ENCODE results near the gene MASP2. TPM values are rescaled to one million over a fixed set of nuclear protein-coding genes. Genes with fewer than 3 reads are reported as not detected.
"Not testable (repeated sequence)": the region's sequence is repeated elsewhere in the genome, so short reads cannot be mapped to it uniquely, and the experiment has no call there.

MASP2 gene
- not detected in 2 replicates for total RNA-seq (2014; rRNA removed; shearing (Covaris generic))

DNA sequence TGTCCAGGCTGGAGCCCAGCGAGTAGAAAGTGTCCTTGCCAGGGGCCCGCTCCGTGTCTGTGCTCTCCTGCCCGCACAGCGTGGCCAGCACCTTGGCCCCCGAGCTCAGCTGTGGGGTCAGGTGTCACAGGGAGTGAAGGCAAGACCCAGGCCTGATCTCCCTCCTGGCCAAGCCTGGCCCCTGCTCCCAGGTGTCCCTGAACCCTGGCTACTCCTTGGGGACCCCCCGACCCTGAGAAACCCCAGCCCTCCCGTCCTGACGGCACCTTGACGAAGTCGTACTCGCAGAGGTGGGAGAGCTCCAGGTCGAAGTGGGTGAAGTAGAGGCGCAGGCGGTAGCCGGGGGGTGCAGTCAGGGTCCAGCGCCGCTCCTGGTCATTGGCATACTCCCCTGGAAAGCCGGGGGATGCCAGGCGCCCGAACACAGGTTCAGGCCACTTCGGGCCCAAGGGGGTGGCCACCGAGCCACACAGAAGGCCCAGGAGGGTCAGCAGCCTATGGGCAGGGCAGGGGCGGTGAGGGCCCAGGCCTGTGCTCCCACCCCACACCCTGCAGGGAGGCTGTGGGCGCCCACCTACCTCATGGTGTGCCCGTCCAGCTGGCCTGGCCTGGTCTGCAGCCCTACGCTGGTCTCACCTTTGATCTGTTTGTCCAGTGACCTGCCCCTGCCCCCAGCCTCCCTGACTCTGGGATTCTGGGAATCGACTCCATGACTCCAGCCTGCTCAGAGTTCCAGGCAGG lies at the start of gene MASP2:
TSS of gene MASP2 (minus strand) at position 615 of the 741 bp plus-strand sequence. CDS start at position 583, 32 bp downstream.
- H3K36me3 ChIP-seq: no peaks in the 10 kb centered on the region
- H3K27ac ChIP-seq: no peak within 1 kb of the TSS
- H3K4me3 ChIP-seq: no peak within 1 kb of the TSS
- H3K9me3 ChIP-seq (replicated peaks): no peaks in the 10 kb centered on the region
- no peak for DNase-seq (ENCODE audit: low read depth in 1 of 2, low spot score in 2 of 2)
- H3K4me1 ChIP-seq (replicated peaks): no peaks in the 10 kb centered on the region
- no peaks in the 10 kb centered on the region for H3K27me3 ChIP-seq (replicated peaks)

DNA sequence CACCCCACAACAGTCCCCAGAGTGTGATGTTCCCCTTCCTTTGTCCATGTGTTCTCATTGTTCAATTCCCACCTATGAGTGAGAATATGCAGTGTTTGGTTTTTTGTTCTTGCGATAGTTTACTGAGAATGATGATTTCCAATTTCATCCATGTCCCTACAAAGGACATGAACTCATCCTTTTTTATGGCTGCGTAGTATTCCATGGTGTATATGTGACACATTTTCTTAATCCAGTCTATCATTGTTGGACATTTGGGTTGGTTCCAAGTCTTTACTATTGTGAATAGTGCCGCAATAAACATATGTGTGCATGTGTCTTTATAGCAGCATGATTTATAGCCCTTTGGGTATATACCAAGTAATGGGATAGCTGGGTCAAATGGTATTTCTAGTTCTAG lies 36.7 kb upstream of the MASP2 start:
- H3K36me3 ChIP-seq: peaks cover 93% of the 10 kb centered on the region
- not testable (repeated sequence) for H3K27ac ChIP-seq

DNA sequence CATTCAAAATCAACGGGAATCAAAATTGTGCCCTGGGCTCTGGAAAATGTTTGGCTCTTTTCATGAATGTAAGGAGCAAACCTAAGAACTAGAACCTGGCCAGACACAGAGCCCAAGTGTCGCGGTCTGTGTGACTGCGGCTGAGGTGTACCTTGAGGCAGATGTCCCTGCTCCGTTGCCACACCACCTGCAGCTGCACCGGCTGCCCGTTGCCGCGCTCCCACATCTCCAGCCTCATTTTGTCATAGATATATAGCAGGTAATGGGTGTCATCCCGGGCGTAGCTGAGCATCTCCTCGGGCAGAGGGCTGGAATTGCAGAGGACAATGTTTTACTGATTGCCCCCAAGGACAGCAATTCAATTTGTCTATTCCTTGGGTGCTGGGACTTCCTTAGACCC lies 33.9 kb upstream of the MASP2 start:
- Histone ChIP-seq H3K27me3 (replicated peaks) (no peaks in the 10 kb centered on the region), H3K4me3 (no peak overlapping the region), H3K9me3 (replicated peaks) (no peaks in the 10 kb centered on the region), H3K27ac (no peak overlapping the region), H3K36me3 (peaks cover 92% of the 10 kb centered on the region), H3K4me1 (replicated peaks) (no peaks in the 10 kb centered on the region)
- DNase-seq (ENCODE audit: low read depth in 1 of 2, low spot score in 2 of 2): no peak

More for the DNA sequence above, 36.7 kb upstream of the MASP2 start:
- H3K4me1 ChIP-seq (replicated peaks); H3K27me3 ChIP-seq (replicated peaks); DNase-seq (ENCODE audit: low read depth in 1 of 2, low spot score in 2 of 2); H3K9me3 ChIP-seq (replicated peaks); H3K4me3 ChIP-seq: not testable (repeated sequence)

DNA sequence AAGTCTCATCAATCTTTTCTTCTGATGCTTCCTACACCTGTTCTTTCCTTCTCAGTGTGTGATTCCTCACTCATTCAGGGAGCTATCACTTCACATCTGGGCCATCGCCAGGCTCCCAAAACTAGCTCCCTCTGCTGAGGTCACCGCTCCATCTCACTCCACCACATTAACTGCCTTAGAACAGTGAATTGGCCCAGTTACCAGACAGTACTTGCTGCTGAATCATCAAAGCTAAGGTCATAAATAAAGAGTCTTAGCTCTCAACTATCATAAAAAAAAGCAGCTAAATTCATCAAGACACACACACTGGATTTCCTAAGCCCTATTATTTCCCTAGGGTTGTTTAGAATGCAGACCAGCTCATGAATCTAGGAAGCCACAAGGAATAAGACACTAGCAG lies 31.6 kb upstream of the MASP2 start:
- Histone ChIP-seq H3K36me3 (peaks cover 90% of the 10 kb centered on the region), H3K27ac (no peak overlapping the region), H3K27me3 (replicated peaks) (no peaks in the 10 kb centered on the region), H3K4me1 (replicated peaks) (no peaks in the 10 kb centered on the region), H3K4me3 (no peak overlapping the region), H3K9me3 (replicated peaks) (no peaks in the 10 kb centered on the region)
- no peak for DNase-seq (ENCODE audit: low read depth in 1 of 2, low spot score in 2 of 2)

DNA sequence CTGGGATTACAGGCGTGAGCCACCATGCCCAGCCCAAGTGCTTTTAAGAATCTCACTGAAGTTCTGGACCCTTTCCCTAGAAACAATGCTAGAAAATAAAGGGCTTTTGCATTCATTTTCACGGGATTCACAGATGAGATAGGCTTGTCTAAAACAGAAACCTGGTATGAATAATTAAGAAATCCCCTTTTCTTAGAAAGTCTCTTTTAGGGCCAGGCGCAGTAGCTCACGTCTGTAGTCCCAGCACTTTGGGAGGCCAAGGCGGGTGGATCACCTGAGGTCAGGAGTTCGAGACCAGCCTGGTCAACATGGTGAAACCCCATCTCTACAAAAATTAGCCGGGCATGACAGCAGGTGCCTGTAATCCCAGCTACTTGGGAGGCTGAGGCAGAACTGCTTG lies 26.4 kb upstream of the MASP2 start:
- not testable (repeated sequence) for H3K27ac ChIP-seq; DNase-seq (ENCODE audit: low read depth in 1 of 2, low spot score in 2 of 2); H3K4me3 ChIP-seq; H3K27me3 ChIP-seq (replicated peaks); H3K9me3 ChIP-seq (replicated peaks); H3K4me1 ChIP-seq (replicated peaks)
- H3K36me3 ChIP-seq: peaks cover 91% of the 10 kb centered on the region

DNA sequence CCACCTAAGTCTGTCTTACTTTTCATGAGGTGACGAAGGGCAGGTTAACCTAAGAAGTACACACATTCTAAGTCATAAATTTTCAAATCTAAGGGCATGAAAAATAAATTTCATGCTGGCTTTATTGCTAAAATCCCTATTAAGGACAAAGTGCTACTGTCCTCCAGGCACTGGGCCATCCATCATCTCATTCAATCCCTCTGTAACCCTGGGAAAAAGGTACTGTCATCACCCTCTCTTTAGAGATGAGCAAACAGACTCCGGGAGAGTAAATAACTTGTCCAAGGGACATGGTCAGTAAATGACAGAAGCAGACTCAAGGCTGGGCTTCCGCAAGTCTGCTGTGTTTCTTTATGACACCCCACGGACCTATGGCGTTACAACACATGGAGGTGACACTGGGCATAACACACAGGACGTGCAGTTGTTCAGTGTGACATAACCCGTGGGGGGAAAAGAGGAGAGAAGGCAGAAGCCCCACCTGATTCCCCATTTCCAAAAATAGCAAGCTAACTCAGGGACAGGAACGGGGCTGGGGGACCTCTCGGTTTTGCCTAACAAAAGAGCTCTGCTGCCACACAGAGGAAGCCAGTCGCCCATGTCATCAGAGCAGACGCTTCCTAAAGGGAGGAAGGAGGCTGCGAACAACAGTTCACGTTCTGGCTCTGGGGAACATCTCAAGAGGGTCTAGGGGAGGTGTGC lies 25.3 kb upstream of the MASP2 start:
- no peak overlapping the region for H3K27ac ChIP-seq
- H3K4me1 ChIP-seq (replicated peaks): no peaks in the 10 kb centered on the region
- DNase-seq (ENCODE audit: low read depth in 1 of 2, low spot score in 2 of 2): no peak
- H3K4me3 ChIP-seq: no peak overlapping the region
- no peaks in the 10 kb centered on the region for H3K27me3 ChIP-seq (replicated peaks)
- peaks cover 93% of the 10 kb centered on the region for H3K36me3 ChIP-seq
- no peaks in the 10 kb centered on the region for H3K9me3 ChIP-seq (replicated peaks)

DNA sequence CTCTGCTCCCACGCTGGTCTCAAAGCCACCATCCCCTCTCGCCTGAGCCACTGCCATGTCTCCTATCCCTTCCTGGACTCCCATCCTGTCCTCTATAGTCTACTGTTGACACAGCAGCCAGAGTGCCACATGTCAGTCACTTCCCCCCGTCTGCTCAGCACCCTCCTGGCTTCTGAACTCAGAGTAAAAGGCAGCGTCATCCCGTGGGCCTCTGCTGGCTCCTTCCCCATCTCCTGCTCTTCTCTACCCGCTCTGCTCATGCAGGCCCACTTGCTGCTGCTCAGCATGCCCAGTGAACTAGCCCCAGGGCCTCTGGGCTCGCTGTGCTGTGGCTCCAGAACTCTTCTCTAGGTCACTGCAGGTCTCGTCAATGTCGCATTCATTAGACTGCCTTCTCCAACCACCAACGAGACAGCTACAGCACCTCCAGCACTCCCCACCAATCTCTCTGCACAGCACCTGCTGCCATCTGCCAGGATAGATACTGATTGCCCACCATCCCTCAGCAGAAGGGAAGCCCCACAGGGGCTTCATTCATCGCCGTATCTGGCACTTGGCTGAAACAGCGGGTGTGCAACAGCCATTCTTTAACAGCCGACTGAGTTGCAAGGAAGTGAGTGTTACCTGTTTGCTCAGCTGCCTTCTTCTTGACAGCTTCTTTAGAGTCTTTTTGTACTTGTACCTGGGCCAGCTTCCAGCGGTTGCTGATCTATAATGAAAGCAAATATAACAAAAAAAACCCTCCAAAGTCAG lies 24.6 kb upstream of the MASP2 start:
- Histone ChIP-seq H3K9me3 (replicated peaks) (no peaks in the 10 kb centered on the region), H3K4me1 (replicated peaks) (no peaks in the 10 kb centered on the region), H3K27ac (no peak overlapping the region), H3K27me3 (replicated peaks) (no peaks in the 10 kb centered on the region), H3K36me3 (peaks cover 91% of the 10 kb centered on the region), H3K4me3 (no peak overlapping the region)
- DNase-seq (ENCODE audit: low read depth in 1 of 2, low spot score in 2 of 2): no peak

DNA sequence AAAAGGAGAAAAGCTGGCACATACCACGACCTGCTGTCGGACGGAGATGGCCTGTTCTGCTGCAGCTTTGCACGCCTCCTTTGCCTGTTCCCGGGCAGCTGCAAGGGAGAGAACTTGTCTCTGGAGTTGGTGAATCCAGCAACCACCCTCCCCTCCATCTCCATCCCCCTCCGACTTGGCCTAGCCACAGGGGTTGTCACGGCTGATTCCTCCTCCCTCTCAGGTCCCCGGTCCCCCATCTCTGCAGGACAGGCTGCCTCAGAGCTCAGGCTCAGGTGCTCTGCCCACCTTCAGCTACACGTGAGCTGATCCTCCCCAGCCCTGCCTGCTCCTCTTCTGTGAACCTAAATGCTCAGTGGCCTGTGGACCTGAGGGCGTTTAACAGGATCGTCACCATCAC lies 23.8 kb upstream of the MASP2 start:
- Histone ChIP-seq H3K4me3 (no peak overlapping the region), H3K9me3 (replicated peaks) (no peaks in the 10 kb centered on the region), H3K27me3 (replicated peaks) (no peaks in the 10 kb centered on the region), H3K4me1 (replicated peaks) (no peaks in the 10 kb centered on the region), H3K27ac (no peak overlapping the region), H3K36me3 (peaks cover 91% of the 10 kb centered on the region)
- no peak for DNase-seq (ENCODE audit: low read depth in 1 of 2, low spot score in 2 of 2)

DNA sequence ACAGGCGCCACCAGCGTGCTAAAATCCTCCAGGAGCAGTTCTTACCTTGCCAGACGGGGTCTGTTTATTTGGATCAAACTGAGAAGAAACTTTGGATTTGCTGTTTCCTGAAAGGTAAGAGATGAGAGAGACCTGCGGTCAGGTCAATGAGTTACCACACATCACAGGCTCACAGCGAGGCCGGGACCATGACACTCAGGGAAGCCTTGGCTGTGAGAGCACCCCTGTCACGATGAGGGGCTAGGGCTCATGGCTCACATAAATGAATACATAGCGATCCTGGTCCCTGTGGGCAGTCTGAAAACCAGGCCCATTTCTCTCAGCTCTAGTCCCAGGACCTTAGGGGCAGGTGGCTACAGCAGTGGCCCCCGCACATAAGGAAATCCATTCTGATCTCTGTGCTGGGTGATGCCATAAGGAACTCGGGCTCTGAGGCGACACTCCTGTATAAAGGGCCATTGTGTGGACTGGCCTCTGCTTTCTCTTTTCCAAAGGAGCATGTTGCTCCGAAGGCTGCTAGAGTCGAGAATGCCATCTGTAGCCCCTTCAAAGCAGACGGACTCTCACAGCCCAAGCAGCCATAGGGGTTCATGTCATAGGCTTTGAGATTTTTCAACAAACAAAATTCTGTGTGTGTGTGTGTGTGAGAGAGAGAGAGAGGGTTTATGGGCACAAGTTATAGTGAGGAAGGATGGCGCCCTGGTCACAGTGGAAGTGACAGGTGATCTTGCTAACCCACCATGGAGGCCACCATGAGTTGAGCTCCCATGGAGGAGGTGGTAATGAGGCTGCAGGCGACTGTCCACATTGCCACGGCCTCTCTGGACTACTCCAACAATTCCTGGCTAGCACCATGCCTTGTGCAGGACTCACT lies 21.8 kb upstream of the MASP2 start:
- Histone ChIP-seq H3K27ac (no peak overlapping the region), H3K36me3 (peaks cover 92% of the 10 kb centered on the region), H3K4me1 (replicated peaks) (no peaks in the 10 kb centered on the region), H3K4me3 (no peak overlapping the region), H3K27me3 (replicated peaks) (no peaks in the 10 kb centered on the region), H3K9me3 (replicated peaks) (no peaks in the 10 kb centered on the region)
- DNase-seq (ENCODE audit: low read depth in 1 of 2, low spot score in 2 of 2): no peak

DNA sequence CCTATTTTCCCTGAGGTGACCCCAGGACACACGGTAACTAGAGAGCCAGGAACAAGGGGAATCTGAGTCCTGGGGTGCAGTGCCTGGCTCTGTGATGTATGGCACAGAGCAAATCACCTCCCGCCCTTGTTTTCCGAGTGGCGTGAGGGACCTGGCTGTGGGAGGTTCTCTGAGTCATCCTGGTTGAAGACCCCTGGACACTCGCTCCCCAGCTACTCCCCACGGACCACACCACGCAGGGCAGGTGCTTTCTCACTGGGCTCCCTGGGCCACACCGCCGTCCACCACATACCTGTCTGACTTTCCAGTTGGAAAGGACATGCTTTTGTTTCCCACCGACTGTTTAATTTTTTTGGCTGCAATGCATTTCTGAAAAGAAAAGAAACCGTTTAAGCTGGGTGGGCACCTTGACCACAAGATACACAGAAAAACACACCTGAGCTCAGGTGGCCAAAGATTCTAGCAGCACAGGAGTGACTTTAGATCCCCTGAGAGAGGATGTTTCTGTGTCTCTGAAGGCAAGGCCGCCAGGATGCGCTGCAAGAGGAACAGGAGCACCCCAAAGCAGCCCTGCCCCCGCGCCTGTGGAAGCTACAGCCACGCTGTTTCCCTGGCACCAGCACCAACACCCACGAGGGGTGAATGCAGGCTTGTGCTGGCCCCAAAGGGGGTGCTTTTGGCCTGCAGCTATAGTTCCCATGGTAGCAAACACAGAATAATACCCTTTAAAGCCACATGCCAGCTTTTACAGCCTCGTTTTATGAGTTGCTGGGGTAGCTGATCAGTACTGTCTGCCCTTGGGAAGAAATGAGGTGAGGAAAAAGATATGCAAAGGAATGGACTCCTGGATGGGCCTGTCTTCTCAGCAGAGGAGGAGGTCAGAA lies 20.9 kb upstream of the MASP2 start:
- DNase-seq (ENCODE audit: low read depth in 1 of 2, low spot score in 2 of 2): no peak
- Histone ChIP-seq H3K27ac (no peak overlapping the region), H3K27me3 (replicated peaks) (no peaks in the 10 kb centered on the region), H3K9me3 (replicated peaks) (no peaks in the 10 kb centered on the region), H3K4me1 (replicated peaks) (no peaks in the 10 kb centered on the region), H3K36me3 (peaks cover 86% of the 10 kb centered on the region), H3K4me3 (no peak overlapping the region)

DNA sequence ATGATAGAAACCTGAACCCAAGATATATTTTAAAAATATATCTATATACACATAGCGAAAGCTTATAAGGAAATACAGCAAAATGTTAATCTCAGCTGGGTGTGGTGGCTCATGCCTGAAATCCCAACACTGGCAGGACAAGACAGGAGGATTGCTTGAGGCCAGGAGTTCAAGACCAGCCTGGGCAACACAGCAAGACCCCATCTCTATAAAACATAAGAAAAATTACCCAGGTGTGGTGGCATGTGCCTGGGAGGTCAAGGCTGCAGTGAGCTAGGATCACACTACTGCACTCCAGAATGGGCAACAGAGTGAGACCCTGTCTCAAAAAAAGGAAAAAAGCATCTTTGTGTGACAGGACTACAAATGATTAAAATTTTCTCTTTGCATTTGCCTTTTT lies 18.8 kb upstream of the MASP2 start:
- DNase-seq (ENCODE audit: low read depth in 1 of 2, low spot score in 2 of 2): no peak
- no peak overlapping the region for H3K27ac ChIP-seq
- H3K4me1 ChIP-seq (replicated peaks): peaks cover 4% of the 10 kb centered on the region
- peaks cover 65% of the 10 kb centered on the region for H3K36me3 ChIP-seq
- no peak overlapping the region for H3K4me3 ChIP-seq
- no peaks in the 10 kb centered on the region for H3K27me3 ChIP-seq (replicated peaks)
- no peaks in the 10 kb centered on the region for H3K9me3 ChIP-seq (replicated peaks)

DNA sequence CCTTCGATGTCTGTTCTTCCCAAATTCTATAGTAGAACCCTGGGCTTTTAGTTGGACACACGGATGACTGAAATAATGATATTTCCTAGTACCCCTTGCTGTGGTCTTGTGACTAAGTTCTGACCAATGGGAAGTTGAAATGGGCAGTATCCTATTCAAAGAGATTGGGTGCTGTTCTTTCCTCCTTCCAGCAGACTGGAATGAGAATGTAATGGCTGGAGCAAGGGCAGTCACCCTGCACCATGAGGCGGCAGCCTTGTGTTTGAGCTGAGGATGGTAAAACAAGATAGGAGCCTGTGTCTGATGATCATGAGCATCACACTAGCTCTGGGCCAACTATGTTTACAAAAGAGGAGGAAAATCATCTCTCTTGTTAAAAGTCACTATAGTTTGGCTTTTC lies 17.9 kb upstream of the MASP2 start:
- no peaks in the 10 kb centered on the region for H3K9me3 ChIP-seq (replicated peaks)

More for the DNA sequence above, 17.9 kb upstream of the MASP2 start:
- no peak overlapping the region for H3K27ac ChIP-seq
- no peaks in the 10 kb centered on the region for H3K27me3 ChIP-seq (replicated peaks)
- no peak for DNase-seq (ENCODE audit: low read depth in 1 of 2, low spot score in 2 of 2)
- H3K4me3 ChIP-seq: no peak overlapping the region
- H3K36me3 ChIP-seq: peaks cover 63% of the 10 kb centered on the region
- H3K4me1 ChIP-seq (replicated peaks): peaks cover 6% of the 10 kb centered on the region
